ENCODE results near the gene PPARA.
A peak's percentile ranks its signal among the peaks of the same experiment; 100 is the strongest.

The PPARA gene

GRCh38 chr22:46224044-46224897 is 73.9 kb downstream of the PPARA start:
- no peak for DNase-seq

GRCh38 chr22:46224898-46225290 is 74.6 kb downstream of the PPARA start:
- no peak for DNase-seq

- DNase-seq, result no peak
These were observed 75.3 kb downstream of the PPARA start for GRCh38 chr22:46225631-46226030.

- DNase-seq, result no peak
These were observed 76.3 kb downstream of the PPARA start for GRCh38 chr22:46226577-46226976.

GRCh38 chr22:46229701-46230100 is 79.4 kb downstream of the PPARA start:
- no peak for DNase-seq

- no peak for DNase-seq
These were observed 80.1 kb downstream of the PPARA start for GRCh38 chr22:46230262-46230901.

- DNase-seq, result no peak
These were observed 82.9 kb downstream of the PPARA start for GRCh38 chr22:46233231-46233630.

- DNase-seq, result no peak
These were observed 84.6 kb downstream of the PPARA start for GRCh38 chr22:46234969-46235368.

GRCh38 chr22:46237453-46238124 is 87.3 kb downstream of the PPARA start:
- no peak for DNase-seq

- no peak for DNase-seq
These were observed 88.2 kb downstream of the PPARA start for GRCh38 chr22:46238541-46238940.

GRCh38 chr22:46239261-46240048 is 89.1 kb downstream of the PPARA start:
- no peak for DNase-seq

- DNase-seq, result no peak
These were observed 89.7 kb downstream of the PPARA start for GRCh38 chr22:46240073-46240472.

GRCh38 chr22:46240506-46240905 is 90.2 kb downstream of the PPARA start:
- no peak for DNase-seq

- no peak for DNase-seq
These were observed 90.6 kb downstream of the PPARA start for GRCh38 chr22:46240907-46241306.

GRCh38 chr22:46241396-46242007 is 91.2 kb downstream of the PPARA start:
- DNase-seq, result no peak

- no peak for DNase-seq
These were observed 91.8 kb downstream of the PPARA start for GRCh38 chr22:46242076-46242475.

- DNase-seq, result no peak
These were observed 94.4 kb downstream of the PPARA start for GRCh38 chr22:46244771-46245170.

GRCh38 chr22:46245511-46245910 is 95.2 kb downstream of the PPARA start:
- DNase-seq, result no peak

GRCh38 chr22:46246178-46246577 is 95.9 kb downstream of the PPARA start:
- DNase-seq, result no peak

GRCh38 chr22:46247443-46247975 is 97.2 kb downstream of the PPARA start:
- no peak for DNase-seq

GRCh38 chr22:46250035-46250782 is 99.9 kb downstream of the PPARA start, which contains the start of gene CDPF1:
Gene CDPF1 (minus strand): TSS chr22:46250293. CDS start chr22:46248284, 2,009 bp downstream.
- DNase-seq, result peak; percentile 93

- peak; percentile 9 for DNase-seq
These were observed 100.4 kb downstream of the PPARA start for GRCh38 chr22:46250783-46251125.

Measured in activated naive CD4-positive, alpha-beta T cell treated with Interleukin-2 at 50 U/mL for 16 hours (primary cell).